Cerebellar cortex (tissue), 1 donor: ENCODE results near the gene SAFB2.
"Not testable (repeated sequence)": the region's sequence is repeated elsewhere in the genome, so short reads cannot be mapped to it uniquely, and the experiment has no call there.

ENCODE experiments used
- DNase-seq: peaks from one replicate; pipeline ENCODE4 v3.0.0-alpha.2; 2015; ENCODE audit warnings: low spot score

The SAFB2 gene

DNA sequence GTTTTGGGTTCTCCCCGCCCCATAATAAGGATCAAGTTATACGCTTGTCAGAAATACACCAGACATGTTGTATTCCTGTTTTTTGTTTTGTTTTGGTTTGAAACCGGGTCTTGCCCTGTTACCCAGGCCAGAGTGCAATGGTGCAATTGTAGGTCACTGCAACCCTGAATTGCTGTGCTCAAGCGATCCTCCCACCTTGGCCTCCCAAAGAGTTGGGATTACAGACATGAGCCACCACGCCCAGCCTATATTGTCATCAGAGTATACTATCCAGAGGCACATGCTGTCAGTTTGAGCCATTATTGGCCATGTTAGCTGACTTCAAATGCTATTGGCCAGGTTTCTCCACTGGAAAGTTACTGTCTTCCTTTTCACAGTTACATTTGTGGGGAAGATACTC is 10.1 kb upstream of the SAFB2 start:
- DNase-seq, result no peak

DNA sequence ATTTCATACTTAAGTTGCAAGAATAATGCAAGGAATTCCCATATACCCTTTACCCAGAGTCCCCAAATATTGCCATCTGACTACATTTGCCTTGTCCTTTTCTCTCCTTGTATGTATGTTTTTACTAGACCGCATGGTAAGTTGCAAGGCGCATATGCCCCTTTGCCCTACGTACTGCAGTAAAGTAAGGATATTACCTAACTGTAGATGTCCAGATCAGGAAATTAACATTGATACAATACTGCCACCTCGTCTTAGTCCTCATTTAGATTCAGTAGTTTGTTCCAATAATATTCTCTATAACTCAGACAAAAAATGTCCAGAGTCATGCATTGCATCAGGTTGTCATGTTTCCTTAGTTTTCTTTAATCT is 9.7 kb upstream of the SAFB2 start:
- no peak for DNase-seq

DNA sequence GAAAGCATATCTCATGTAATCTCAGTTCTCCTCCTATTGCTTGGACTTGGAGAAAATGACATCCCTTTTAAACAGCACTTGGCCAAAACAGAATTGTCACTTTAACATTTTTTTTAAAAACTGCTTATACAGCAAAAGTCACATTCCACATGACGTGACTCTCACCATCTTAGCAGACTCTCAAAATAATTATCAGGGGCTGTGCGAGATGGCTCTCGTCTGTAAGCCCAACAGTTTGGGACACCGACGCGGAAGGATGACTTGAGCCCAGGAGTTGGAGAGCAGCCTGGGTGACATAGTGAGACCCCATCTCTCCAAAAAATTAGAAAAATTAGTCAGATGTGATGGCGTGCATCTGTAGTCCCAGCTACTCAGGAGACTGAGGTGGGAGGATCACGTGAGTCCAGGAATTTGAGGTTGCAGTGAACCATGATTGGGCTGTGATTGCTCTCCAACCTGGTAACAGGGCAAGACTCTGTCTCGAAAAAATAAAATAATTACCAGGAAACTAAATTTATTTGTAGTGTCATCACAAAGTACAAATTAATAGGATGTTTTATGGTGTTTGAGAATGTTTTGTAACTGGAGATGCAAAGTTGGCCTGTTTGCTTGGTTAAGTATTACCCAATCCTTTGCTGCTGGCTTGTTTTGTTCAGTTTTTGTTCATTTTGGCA is 9.1 kb upstream of the SAFB2 start:
- no peak for DNase-seq

DNA sequence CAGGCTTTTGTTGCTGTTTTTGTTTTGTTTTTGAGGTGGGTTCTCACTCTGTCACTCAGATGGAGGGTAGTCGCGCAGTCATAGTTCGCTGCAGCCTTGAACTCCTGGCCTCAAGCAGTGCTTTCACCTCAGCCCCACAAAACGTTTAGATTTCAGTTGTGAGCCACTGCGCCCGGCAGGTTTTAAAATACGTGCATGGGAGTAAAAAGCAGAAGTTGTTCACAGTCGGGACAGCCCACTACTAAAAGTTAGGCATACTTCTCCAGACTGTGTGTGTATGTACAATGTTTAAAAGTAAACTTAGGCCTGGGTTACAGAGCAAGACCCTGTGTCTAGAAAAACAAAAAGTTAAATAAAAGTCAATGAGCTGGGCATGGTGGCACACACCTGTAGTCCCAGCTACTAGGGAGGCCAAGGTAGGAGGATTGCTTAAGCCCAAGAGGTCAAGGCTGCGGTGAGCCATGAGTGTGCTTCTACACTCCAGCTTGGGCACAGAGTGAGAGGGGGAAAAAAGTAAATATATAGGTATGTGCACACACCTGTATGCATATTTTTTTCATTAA is 6.4 kb upstream of the SAFB2 start:
- no peak for DNase-seq

DNA sequence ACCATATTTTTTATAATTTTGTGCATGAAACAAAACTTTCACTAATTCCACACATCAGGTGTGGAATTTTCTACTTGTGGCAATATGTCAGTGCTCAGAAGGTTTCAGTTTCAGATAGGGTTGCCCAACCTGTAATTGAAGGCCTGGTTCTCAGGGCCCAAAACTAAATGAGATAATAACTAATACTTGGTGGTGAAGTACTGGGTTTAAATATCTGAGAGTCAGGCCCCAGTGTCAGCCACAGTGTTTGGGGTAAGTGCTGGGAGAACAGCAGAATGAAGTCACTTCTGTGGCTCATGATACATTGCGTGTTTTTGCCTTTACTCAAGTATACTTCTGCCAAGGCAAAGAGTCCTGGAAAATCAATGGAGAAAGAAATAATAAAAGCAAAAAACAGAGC is 5.9 kb upstream of the SAFB2 start:
- no peak for DNase-seq

DNA sequence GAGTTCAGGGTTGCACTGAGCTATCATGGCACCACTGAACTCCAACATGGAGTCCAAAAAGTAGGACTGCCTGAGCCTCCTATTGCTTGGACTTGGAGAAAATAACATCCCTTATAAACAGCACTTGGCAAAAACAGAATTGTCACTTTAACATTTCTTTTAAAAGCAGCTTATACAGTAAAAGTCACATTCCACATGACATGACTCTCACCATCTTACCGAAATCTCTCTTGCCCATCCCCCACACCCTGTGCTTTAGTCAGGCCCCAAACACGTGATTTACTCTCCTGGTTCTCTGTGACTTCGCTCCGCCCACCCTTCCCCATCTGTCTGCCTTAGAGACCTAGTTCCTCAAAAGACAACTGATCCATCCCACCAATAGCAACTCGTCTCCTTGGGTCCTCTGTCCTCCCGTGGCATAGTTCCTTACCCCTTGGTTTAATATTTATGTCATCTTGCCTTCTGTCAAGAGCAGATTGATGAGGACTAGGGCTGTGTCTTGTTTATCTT is 4.9 kb upstream of the SAFB2 start:
- DNase-seq, result peak; percentile 38

DNA sequence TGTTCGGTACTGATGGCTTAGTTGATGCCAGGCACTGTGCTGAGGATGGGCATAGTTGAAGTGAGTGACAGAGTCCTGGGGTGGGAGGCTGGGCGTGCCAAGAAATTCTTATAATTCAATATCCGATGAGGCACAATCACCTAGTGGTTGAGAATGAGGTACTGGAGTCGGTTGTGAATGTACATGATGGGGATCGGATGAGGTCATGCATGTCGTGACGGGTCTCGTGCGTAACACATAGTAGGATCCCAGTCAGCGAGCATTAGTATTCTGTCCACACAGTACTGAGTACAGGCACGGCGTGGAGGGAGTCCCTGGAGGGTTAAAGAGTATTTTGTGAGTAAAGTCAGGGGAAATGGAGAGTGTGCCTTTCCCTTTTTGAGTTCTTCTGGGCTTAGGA is 3.1 kb upstream of the SAFB2 start:
- DNase-seq, result no peak

DNA sequence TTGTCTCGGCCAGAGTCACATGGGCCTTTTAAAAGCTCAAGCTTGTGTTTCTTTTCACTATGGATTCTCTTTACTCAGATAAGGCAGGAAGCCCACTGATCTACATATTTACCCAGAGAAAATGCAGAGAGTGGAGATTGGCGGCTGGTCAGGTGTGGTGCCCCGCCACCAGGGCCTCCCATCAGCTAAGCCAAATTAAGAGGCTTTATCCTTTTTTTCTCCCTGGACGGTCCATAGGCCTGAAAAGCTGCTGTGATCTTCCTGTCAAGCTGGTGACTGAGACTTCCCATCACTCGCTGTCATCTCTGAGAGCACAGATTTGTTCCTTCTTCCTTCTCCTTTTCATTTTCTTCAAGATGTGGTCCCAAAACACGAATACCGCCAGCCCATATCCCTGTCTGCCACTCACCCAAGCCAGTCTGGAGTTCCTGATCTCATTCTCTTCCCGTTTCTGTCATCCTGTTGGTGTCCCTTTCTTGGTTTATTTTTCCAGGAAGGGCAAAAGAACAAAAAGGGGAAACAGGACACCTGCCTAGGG is 2.2 kb upstream of the SAFB2 start:
- DNase-seq, result no peak

DNA sequence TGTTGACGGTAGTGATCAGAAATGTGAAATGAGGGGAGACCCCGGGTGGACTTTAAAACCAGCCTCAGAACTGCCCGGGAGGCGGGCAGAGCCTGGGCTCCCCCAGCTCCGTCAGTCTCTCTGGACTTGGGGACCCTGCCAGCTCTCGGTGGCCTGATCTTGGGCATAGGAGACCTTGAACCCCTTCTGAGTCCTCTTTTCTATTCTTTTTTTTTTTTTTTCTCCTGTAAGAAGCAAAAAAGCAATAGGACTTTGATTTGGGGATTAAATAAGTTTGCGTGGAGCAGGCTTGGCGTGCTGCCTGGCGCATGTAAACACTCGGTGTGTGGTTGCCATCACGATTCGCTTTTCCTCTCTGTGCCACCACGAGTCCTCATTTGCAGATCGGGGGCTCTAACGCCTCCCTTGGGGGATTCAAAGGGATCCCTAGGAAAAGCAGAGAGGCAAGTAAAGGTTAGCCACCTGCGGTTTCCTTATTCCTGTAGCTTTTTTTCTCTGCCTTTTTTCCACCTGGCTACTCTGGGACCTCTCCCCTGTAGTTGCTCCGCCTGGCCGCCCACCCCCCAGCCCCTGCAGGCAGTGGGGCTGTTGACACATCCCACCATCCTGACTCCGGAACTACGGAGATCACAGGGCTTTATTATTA is 1.6 kb upstream of the SAFB2 start:
- peak; percentile 31 for DNase-seq

DNA sequence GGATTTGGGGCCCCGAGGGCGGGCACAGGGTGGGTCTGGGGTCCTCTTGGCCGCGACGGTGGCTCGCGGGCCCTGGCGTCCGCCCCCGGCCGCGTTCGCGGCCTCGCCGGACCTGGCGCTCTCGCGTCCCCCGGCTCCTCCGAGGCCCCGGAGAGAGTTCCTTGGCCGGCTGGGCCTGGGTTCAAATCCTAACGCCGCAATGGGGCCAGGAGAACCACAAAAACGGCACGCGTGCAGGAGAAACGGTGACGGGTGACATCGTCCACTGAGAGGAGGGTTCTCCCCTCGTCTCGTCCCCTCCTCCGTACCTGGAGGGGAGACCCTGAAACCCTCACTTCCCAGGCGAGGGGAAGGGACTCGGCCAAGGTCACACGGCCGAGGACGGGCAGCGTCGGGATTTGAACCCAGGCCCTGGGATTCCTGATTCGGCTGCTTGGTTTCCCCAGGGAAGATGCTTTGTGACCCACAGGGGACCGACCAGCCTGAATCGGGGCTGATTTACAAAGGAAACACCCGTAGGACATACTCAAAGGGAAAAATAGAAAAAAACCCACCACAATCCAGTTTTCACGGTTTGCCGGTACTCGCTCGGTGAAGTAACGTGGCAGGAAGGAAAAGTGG is 931 bp upstream of the SAFB2 start:
- DNase-seq, result no peak

DNA sequence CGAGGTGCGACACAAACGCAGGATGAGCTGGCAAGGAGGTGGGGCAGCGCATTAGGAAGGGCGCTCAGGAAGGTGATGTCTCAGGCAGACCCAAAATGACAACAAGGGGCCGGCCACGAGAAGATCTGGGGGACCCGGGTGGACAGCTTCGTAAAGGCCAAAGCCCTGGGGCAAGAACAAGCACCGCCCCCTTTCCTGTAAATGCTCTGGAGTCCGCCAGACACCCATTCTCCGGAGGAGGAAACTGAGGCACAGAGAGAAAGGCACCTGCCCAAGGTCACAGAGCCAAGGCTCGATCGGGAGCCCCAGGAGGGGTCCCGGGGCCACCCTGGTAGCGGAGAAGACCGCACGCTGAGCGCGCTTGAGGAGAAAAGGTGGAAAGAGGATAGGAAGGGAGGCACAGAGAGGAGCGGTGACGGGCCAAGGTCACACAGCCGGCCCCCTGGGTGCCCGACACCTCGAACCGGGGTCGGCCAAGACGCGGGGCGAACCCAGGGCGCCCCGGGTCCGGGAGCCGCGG is 571 bp downstream of the SAFB2 start:
- DNase-seq, result no peak

DNA sequence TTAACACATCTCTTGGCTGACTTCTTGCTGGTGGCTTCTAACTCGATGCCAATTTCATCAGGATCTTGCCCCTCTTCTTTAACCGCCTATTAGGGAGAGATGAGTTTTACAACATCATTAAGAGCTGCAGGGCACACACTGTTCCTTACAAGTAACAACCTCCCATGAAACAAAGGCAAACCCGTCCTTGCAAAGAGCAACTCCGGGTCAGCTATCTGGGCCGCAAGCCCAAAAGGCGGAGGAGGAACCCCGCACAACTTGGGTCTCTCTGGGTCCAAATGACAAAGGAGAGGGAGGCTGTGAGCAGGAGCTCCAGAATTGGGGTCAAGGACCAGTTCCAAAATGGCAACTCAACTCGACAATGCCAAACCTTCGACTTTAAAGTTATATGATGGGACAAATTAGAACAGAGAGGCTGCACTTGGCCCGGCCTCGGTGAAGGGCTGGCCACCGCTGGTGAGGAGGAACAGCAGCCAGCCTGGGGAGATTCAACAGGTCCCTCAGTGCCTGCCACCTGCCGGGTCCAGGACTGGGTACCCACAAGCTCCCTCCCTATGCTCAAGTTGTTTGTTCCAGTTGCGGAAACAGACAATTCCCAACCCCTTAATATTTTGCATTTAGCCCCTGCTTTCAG is 1.1 kb downstream of the SAFB2 start:
- DNase-seq, result no peak

DNA sequence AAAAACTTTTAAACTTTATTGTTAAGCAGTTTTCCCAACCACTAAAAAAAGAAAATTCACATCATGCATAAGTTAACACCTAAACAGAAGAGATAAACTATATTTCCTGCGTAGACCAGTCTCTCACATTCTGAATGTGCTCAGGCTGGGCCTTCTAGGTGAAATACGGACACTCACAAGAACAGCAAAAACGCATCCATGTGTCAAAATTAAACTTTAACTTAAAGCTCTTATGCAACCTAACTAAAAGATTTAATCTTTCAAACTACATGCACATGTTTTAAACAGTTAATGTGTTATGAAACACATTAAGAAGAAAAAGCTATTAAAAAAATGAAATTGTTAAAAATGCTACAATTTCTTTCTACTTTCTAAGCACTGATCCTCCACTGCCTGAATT is 2.6 kb downstream of the SAFB2 start:
- DNase-seq, result no peak

DNA sequence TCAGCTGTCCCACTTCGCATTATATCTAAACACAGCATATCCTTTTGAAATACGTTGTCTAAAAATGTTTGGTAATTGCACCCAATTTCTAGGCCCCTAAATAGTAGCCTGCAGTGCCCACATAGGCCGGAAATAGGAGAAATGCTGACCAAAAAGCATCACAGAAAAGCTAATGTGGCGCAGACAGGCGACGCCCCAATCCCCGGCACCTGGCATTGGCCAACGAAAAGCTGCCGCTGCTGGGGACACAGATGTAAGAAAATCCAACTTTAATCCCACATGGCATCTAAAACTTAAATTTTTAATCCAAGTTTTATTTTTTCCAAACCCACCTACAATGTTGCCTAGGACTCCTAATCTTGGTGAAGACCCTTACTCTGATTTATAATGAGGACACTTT is 4.0 kb downstream of the SAFB2 start:
- DNase-seq, result no peak

DNA sequence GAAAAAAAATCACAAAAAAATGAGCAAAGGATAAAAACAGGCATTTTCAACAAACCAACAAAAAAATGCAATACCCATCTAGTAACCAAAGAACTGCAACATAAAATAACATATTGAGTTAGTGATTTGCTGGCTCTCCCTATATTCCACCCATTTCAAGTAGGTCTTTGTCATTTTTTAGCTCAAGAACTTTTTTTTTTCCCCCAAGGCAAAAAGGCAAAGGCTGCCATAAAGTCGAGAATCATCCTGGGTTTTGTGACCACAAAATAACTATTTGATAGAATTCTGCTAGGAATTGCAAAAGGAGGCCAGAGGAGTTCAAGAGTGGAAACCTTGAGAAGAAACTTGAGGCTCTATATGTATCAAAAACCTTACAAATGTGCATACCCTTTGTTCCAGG is 5.5 kb downstream of the SAFB2 start:
- DNase-seq, result no peak

DNA sequence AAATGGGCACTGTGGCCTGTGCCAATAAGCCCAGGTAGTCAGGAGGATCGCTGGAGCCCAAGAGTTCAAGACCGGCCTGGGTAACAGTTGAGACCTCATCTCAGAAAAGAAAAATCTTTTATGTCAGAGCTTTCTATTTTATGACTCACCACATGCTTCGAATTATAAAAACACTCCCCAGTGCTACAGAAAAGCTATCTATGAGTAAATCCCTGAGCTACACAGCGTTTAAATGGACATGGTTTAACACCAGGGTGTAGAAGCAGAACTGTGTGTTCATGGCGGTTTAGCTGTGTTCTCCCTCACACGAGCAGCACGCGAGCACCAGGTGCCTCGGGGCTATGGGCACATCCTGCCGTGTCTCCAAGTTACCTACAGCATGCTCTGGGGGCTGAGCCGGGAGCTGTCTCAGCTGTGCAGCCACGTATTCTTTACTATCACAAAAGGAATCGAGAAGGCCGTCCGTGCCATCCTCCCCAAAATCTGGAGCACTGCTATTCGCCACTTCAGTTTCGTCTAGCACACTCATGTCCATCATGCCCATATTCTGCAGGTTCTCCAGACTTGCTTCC is 6.7 kb downstream of the SAFB2 start:
- DNase-seq, result no peak

DNA sequence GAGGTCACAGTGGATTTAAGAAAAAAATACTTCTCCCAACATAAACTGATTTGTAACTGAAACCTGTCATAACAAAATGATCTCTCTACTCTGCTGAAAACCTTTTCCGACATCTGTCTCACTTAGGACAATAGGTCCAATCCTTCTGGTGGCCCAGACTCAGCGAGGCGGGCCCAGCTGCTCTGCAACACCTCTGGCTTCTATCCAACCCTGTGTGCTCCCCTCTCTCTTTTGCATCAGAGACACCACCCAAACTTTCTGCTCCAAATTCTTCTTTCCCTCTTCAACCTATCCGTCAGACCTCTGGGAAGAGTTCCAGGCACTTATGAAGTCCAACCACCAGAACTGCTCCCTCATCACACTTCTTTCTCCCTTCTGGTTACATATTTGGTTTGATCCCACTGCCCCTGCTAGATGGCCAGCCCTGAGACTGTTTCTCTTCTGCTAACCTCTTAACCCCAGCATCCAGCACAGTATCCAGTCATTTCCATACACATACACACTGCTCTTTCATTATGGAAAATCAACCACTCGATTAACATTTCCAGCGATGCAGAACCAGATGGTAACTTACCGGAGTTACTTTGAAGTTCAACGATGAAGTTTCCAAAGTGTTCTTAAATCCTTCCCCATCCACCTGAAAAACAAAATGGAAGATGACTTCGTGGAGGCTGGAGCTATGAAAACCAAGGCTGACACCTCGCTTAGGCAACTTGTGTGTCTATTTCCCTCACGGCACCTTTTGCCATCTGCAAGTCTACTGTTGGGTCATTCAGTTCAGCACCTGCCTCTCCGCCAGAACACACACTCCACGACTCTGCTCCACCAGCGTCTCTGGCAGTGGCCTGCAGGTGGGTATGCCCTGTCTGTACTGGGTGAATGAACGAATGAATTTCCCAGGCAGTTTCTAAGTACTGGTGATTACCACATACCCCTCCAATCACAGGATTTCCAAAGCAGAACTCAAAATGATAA is 9.4 kb downstream of the SAFB2 start:
- no peak for DNase-seq

DNA sequence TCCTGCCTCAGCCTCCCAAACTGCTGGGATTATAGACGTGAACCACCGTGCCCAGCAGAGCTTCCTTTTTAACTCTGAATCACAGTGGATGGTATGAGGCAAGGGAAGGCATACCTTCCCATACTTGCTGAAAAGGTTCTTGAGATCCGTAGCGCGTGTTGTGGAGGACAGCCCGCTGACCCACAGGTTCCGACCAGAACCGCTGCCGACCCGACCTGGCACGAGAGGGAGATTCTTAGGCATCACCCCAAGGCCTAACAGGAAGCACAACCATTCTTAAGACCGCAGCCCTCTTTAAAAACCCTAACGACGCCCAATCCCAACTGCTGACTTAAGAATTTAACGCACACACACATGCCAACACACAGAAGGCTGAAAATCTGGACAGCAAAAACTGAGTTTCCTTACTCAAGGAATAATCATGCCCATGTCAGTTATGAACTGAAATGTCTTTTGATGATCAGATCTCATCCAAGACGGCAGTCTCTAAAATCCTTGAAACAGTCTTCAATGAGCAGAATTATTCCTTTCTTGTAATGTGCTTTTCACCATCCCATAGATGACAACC is 12.6 kb downstream of the SAFB2 start:
- no peak for DNase-seq

DNA sequence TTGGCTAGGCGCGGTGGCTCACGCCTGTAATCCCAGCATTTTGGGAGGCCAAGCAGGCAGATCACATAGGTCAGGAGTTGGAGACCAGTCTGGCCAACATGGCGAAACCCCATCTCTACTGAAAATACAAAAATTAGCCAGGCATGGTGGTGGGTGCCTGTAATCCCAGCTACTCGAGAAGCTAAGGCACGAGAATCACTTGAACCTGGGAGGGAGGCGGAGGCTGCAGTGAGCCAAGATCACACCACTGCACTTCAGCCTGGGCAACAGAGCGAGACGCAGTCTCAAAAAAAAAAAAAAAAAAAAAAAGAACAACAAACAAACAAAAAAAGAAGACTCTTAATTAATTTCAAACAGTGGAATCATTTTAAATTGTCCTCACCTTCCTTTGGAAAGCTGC is 13.8 kb downstream of the SAFB2 start:
- not testable (repeated sequence) for DNase-seq

DNA sequence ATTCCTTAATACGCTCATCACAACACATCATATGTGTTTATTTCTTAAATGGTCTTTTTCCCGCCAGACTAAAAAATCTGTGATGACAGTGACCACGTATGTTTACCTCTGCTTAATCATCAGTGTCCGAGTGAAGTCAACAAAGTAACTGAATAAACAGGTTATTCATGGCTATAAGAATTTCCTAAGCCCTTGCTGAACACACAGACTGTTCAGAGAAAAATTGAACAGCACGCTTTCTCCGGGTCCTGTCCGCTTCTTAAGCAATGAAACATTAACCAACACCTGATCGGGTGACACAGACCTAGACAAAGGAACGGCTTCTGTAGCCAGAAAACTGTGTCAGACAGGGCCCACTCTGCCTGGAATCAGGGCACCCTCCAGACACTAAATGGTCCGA is 14.3 kb downstream of the SAFB2 start:
- no peak for DNase-seq
